Measurements from ENCODE around the gene RSPO1. TPM values are rescaled to one million over a fixed set of nuclear protein-coding genes. Genes with fewer than 3 reads are reported as not detected.
A peak's percentile ranks its signal among the peaks of the same experiment; 100 is the strongest.

RSPO1 gene
- total and polyA plus RNA-seq, 2 of the 13 experiments (the other 11 are each of a cell fraction or from before 2014, with no cell fraction given) = not detected

DNA sequence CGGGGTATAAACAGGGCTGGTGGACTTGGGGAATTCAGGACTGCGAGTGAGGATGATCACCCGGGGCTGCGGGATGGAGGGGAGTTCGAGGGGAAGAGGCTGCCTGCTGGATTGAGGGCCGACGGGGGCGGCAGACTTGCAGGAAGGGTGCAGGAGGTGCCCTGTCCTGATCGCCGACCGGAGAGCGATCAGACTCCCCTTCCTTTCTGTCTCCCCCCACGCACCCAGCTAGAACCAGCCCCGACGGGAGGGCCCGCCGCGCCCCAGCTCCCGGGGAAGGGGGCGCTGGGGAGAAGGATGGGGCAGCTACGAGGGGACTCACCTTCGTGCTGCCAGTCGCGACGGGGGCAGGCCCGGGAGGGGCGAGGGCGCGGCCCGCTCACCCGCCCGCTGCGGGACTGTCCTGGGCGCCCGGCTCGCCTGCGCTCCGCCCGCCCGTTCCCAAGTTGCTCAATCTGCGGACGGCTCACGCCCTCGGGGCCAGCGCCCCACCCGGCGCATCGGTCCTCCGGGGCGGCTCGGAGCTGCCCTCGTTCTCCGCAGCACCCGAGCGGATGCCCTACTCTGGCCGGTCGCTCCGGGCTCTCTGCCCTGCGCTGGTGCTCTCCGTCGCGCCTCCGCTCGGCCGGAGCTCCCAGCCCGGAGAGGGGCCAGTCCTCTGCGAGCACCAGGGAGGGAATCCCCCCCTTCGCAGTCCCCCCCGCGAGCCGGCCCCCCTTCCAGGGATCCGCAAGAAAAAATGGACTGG lies at the start of gene RSPO1 (continued):
- TF ChIP-seq, protein P1, sequence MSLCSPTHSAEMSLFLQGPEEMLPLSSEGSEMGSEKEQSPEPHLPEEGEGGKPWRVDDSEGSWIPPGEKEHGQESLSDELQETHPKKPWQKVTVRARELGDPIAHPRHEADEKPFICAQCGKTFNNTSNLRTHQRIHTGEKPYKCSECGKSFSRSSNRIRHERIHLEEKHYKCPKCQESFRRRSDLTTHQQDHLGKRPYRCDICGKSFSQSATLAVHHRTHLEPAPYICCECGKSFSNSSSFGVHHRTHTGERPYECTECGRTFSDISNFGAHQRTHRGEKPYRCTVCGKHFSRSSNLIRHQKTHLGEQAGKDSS (CRISPR knock-in tag; IDR thresholded peaks at IDR 0.05; ENCODE audit: borderline replicate concordance, low read depth) = no peak
- TF ChIP-seq, protein P2, sequence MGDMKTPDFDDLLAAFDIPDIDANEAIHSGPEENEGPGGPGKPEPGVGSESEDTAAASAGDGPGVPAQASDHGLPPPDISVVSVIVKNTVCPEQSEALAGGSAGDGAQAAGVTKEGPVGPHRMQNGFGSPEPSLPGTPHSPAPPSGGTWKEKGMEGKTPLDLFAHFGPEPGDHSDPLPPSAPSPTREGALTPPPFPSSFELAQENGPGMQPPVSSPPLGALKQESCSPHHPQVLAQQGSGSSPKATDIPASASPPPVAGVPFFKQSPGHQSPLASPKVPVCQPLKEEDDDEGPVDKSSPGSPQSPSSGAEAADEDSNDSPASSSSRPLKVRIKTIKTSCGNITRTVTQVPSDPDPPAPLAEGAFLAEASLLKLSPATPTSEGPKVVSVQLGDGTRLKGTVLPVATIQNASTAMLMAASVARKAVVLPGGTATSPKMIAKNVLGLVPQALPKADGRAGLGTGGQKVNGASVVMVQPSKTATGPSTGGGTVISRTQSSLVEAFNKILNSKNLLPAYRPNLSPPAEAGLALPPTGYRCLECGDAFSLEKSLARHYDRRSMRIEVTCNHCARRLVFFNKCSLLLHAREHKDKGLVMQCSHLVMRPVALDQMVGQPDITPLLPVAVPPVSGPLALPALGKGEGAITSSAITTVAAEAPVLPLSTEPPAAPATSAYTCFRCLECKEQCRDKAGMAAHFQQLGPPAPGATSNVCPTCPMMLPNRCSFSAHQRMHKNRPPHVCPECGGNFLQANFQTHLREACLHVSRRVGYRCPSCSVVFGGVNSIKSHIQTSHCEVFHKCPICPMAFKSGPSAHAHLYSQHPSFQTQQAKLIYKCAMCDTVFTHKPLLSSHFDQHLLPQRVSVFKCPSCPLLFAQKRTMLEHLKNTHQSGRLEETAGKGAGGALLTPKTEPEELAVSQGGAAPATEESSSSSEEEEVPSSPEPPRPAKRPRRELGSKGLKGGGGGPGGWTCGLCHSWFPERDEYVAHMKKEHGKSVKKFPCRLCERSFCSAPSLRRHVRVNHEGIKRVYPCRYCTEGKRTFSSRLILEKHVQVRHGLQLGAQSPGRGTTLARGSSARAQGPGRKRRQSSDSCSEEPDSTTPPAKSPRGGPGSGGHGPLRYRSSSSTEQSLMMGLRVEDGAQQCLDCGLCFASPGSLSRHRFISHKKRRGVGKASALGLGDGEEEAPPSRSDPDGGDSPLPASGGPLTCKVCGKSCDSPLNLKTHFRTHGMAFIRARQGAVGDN (CRISPR knock-in tag; IDR thresholded peaks at IDR 0.05) = peak; percentile 21; the same call in 1 of the 2 replicates
- no peak for TF ChIP-seq ZBTB42 (CRISPR knock-in tag; IDR thresholded peaks at IDR 0.05)
- no peak for TF ChIP-seq ZNF607 (CRISPR knock-in tag; IDR thresholded peaks at IDR 0.05; ENCODE audit: borderline replicate concordance)
- TF ChIP-seq, protein P3, sequence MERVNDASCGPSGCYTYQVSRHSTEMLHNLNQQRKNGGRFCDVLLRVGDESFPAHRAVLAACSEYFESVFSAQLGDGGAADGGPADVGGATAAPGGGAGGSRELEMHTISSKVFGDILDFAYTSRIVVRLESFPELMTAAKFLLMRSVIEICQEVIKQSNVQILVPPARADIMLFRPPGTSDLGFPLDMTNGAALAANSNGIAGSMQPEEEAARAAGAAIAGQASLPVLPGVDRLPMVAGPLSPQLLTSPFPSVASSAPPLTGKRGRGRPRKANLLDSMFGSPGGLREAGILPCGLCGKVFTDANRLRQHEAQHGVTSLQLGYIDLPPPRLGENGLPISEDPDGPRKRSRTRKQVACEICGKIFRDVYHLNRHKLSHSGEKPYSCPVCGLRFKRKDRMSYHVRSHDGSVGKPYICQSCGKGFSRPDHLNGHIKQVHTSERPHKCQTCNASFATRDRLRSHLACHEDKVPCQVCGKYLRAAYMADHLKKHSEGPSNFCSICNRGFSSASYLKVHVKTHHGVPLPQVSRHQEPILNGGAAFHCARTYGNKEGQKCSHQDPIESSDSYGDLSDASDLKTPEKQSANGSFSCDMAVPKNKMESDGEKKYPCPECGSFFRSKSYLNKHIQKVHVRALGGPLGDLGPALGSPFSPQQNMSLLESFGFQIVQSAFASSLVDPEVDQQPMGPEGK (CRISPR knock-in tag; IDR thresholded peaks at IDR 0.05) = 0 out of 2 replicates have a peak, but pooled peaks have one; percentile 38
- TF ChIP-seq, protein P4, sequence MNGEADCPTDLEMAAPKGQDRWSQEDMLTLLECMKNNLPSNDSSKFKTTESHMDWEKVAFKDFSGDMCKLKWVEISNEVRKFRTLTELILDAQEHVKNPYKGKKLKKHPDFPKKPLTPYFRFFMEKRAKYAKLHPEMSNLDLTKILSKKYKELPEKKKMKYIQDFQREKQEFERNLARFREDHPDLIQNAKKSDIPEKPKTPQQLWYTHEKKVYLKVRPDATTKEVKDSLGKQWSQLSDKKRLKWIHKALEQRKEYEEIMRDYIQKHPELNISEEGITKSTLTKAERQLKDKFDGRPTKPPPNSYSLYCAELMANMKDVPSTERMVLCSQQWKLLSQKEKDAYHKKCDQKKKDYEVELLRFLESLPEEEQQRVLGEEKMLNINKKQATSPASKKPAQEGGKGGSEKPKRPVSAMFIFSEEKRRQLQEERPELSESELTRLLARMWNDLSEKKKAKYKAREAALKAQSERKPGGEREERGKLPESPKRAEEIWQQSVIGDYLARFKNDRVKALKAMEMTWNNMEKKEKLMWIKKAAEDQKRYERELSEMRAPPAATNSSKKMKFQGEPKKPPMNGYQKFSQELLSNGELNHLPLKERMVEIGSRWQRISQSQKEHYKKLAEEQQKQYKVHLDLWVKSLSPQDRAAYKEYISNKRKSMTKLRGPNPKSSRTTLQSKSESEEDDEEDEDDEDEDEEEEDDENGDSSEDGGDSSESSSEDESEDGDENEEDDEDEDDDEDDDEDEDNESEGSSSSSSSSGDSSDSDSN (CRISPR knock-in tag; IDR thresholded peaks at IDR 0.05) = peak; percentile 84; the same call in 1 of the 2 replicates
- no peak for TF ChIP-seq MLLT10 (CRISPR knock-in tag; IDR thresholded peaks at IDR 0.05)
- no peak for TF ChIP-seq NFYC (CRISPR knock-in tag; IDR thresholded peaks at IDR 0.05)
- no peak for TF ChIP-seq BORCS8-MEF2B (CRISPR knock-in tag; IDR thresholded peaks at IDR 0.05)
- TF ChIP-seq, protein P5, sequence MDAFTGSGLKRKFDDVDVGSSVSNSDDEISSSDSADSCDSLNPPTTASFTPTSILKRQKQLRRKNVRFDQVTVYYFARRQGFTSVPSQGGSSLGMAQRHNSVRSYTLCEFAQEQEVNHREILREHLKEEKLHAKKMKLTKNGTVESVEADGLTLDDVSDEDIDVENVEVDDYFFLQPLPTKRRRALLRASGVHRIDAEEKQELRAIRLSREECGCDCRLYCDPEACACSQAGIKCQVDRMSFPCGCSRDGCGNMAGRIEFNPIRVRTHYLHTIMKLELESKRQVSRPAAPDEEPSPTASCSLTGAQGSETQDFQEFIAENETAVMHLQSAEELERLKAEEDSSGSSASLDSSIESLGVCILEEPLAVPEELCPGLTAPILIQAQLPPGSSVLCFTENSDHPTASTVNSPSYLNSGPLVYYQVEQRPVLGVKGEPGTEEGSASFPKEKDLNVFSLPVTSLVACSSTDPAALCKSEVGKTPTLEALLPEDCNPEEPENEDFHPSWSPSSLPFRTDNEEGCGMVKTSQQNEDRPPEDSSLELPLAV (CRISPR knock-in tag; conservative IDR thresholded peaks at IDR 0.05; ENCODE audit: low read depth) = no peak
- TF ChIP-seq ZNF713 (CRISPR knock-in tag; IDR thresholded peaks at IDR 0.05) = no peak
- no peak for TF ChIP-seq MYNN (CRISPR knock-in tag; IDR thresholded peaks at IDR 0.05; ENCODE audit: low read depth)
- TF ChIP-seq CEBPB (IDR thresholded peaks at IDR 0.05; ENCODE audit: borderline replicate concordance, low read depth, low read length) = peak; percentile 42; the same call in 1 of the 2 replicates
- no peak for TF ChIP-seq MED8 (CRISPR knock-in tag; IDR thresholded peaks at IDR 0.05; ENCODE audit: insufficient replicate concordance)
- TF ChIP-seq ZSCAN25 (CRISPR knock-in tag; IDR thresholded peaks at IDR 0.05) = no peak
- TF ChIP-seq ZNF264 (CRISPR knock-in tag; IDR thresholded peaks at IDR 0.05) = no peak
- no peak for TF ChIP-seq MTA1 (CRISPR knock-in tag; IDR thresholded peaks at IDR 0.05; ENCODE audit: borderline replicate concordance)
- TF ChIP-seq FOXJ3 (CRISPR knock-in tag; IDR thresholded peaks at IDR 0.05; ENCODE audit: borderline replicate concordance) = no peak
